Left lung (tissue), 10 donors: ENCODE data around the gene RAB14. TPM values are rescaled to one million over a fixed set of nuclear protein-coding genes. Genes with fewer than 3 reads are reported as not detected.

Experiments
- ATAC-seq: fragments of 200-7000 bp; cut with Tn5 transposase; one replicate; pipeline ENCODE4 v1.9.1; 2020; ENCODE audit warnings: moderate library complexity
- DNase-seq, 4 donors: peaks; one replicate each; pipeline ENCODE4 v3.0.0-alpha.2; 2013 to 2020
- H3K27ac ChIP-seq, 2 donors: fragments of 200-600 bp; sonication (generic) in 1 of 2; one replicate each; pipeline versions ENCODE4 v1.5.0 to v1.8.0; 2020 to 2021
- H3K27me3 ChIP-seq, 2 donors: fragments of 200-600 bp; sonication (generic) in 1 of 2; one replicate each; pipeline versions ENCODE4 v1.5.0 to v1.8.0; 2020 to 2021
- H3K36me3 ChIP-seq, 2 donors: fragments of 200-600 bp; sonication (generic) in 1 of 2; one replicate each; pipeline versions ENCODE4 v1.5.0 to v1.8.0; 2020 to 2021
- H3K4me1 ChIP-seq, 2 donors: fragments of 200-600 bp; one replicate each; pipeline ENCODE4 v1.8.0; 2021
- H3K4me3 ChIP-seq, 2 donors: fragments of 200-600 bp; sonication (generic) in 1 of 2; one replicate each; pipeline versions ENCODE4 v1.5.0 to v1.8.0; 2020 to 2021; ENCODE audit warnings: mild to moderate bottlenecking in 1 of 2
- H3K9me3 ChIP-seq, 2 donors: fragments of 200-600 bp; sonication (generic) in 1 of 2; one replicate each; pipeline versions ENCODE4 v1.5.0 to v1.8.0; 2020 to 2021
- CTCF ChIP-seq, 2 donors: fragments of 200-600 bp; sonication (generic) in 1 of 2; IDR thresholded peaks; one replicate each; pipeline versions ENCODE4 v1.5.0 to v1.8.0; 2021; ENCODE audit warnings: antibody characterized with exemption in 2 of 2
- intact Hi-C, 2 donors: fragments of 100-400 bp; cut with DNase I; formaldehyde crosslinking; loops; one replicate each; pipeline versions ENCODE4 v1.11.2 to v1.14.2; 2022
- polyA plus RNA-seq, 6 donors: library from polyadenylated mRNA; unstranded; fragments of 120-200 nt; gene quantifications; one replicate each; pipeline ENCODE4 v1.2.1, GENCODE V29; 2013; ENCODE audit not compliant: insufficient read length in 6 of 6
- total RNA-seq, 2 donors: library from RNA; stranded (reverse); fragmentation: NEBNext Ultra II Directional; extraction: Animal tissue kit (Norgen Biotek cat#: 25700); gene quantifications; one replicate each; pipeline ENCODE4 v1.2.1, GENCODE V29; 2021
- donor health status: DM: no; HTN: yes; CAD: no.
- donor health status: DM: no; HTN: no; CAD: no.

Gene RAB14
- total and polyA plus RNA-seq, 8 donors = 81.0 to 111 (median 89.5) TPM

DNA sequence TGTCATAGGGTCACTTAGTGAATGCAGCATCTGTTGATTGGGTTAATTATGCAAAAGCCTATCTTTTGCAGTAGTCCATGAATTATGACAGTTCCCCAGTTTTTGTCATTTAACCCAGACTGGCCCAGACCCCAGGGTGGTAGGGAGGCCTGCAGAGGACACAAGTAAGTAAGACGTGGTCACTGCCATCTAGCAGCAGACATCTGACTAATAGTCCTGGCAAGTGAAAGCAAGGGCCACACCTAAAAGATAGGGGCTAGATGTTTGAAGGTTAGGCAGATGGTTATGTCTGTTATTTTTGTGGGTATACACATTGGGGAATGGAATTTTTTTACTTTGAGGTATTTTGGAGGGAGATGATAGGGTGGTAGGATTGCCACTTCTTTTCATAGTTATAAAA lies 48.0 kb downstream of the RAB14 start:
- H3K36me3 ChIP-seq = peaks cover 0 to 80% of the 10 kb centered on the region in 2 donors
- H3K27ac ChIP-seq = no peak overlapping the region
- DNase-seq (no peak), ATAC-seq (no peak)
- peaks cover 0 to 18% of the 10 kb centered on the region in 2 donors for H3K4me1 ChIP-seq
- no peak overlapping the region for H3K4me3 ChIP-seq
- no peak for TF ChIP-seq CTCF (IDR thresholded peaks at IDR 0.05)
- intact Hi-C loops = no loop called here
- no peaks in the 10 kb centered on the region for H3K27me3 ChIP-seq
- no peaks in the 10 kb centered on the region for H3K9me3 ChIP-seq

DNA sequence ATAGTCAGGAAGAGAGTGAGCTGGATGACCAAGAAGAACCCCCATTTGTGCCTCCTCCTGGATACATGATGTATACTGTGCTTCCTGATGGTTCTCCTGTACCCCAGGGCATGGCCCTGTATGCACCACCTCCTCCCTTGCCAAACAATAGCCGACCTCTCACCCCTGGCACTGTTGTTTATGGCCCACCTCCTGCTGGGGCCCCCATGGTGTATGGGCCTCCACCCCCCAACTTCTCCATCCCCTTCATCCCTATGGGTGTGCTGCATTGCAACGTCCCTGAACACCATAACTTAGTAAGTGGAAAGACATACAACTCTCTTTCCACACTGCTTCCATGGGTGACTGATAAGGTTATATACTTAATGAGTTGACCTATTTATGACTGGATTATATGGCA lies 51.5 kb downstream of the RAB14 start:
- Histone ChIP-seq H3K27me3 (no peaks in the 10 kb centered on the region), H3K9me3 (no peaks in the 10 kb centered on the region), H3K36me3 (peaks cover 0 to 83% of the 10 kb centered on the region in 2 donors), H3K27ac (no peak overlapping the region), H3K4me1 (peaks cover 0 to 13% of the 10 kb centered on the region in 2 donors), H3K4me3 (no peak overlapping the region)
- DNase-seq (no peak), ATAC-seq (no peak)
- TF ChIP-seq CTCF (IDR thresholded peaks at IDR 0.05) = no peak
- intact Hi-C loops = no loop called here

GRCh38 chr9:121144482-121144881 lies 57.2 kb downstream of the RAB14 start:
- TF ChIP-seq CTCF (IDR thresholded peaks at IDR 0.05) = no peak

GRCh38 chr9:121143771-121144170 lies 57.9 kb downstream of the RAB14 start:
- H3K4me1 ChIP-seq = no peaks in the 10 kb centered on the region
- no peak for ATAC-seq
- no peak overlapping the region for H3K4me3 ChIP-seq
- no peak for TF ChIP-seq CTCF (IDR thresholded peaks at IDR 0.05)
- no peaks in the 10 kb centered on the region for H3K9me3 ChIP-seq
- no peaks in the 10 kb centered on the region for H3K27me3 ChIP-seq
- H3K36me3 ChIP-seq = peaks cover 0 to 100% of the 10 kb centered on the region in 2 donors
- no peak overlapping the region for H3K27ac ChIP-seq
- intact Hi-C loops = no loop called here
- DNase-seq = no peak

More at GRCh38 chr9:121144482-121144881, 57.2 kb downstream of the RAB14 start:
- Histone ChIP-seq H3K4me3 (no peak overlapping the region), H3K27me3 (no peaks in the 10 kb centered on the region), H3K9me3 (no peaks in the 10 kb centered on the region), H3K4me1 (no peaks in the 10 kb centered on the region), H3K27ac (no peak overlapping the region), H3K36me3 (peaks cover 0 to 100% of the 10 kb centered on the region in 2 donors)
- intact Hi-C loops = no loop called here
- no peak for DNase-seq
- ATAC-seq = no peak

GRCh38 chr9:121141706-121142105 lies 60.0 kb downstream of the RAB14 start:
- ATAC-seq (no peak), DNase-seq (no peak)
- TF ChIP-seq CTCF (IDR thresholded peaks at IDR 0.05) = no peak
- Histone ChIP-seq H3K27me3 (no peaks in the 10 kb centered on the region), H3K4me1 (no peaks in the 10 kb centered on the region), H3K9me3 (no peaks in the 10 kb centered on the region), H3K27ac (no peak overlapping the region), H3K36me3 (peaks cover 0 to 87% of the 10 kb centered on the region in 2 donors), H3K4me3 (no peak overlapping the region)
- intact Hi-C loops = no loop called here
